ENCODE results near the gene TMEM175. TPM values are rescaled to one million over a fixed set of nuclear protein-coding genes. Genes with fewer than 3 reads are reported as not detected.

Gene TMEM175
- polyA plus RNA-seq, 1 donor (not counting 4 experiments of a cell fraction or from before 2014, with no cell fraction given), result 23.2 TPM

DNA sequence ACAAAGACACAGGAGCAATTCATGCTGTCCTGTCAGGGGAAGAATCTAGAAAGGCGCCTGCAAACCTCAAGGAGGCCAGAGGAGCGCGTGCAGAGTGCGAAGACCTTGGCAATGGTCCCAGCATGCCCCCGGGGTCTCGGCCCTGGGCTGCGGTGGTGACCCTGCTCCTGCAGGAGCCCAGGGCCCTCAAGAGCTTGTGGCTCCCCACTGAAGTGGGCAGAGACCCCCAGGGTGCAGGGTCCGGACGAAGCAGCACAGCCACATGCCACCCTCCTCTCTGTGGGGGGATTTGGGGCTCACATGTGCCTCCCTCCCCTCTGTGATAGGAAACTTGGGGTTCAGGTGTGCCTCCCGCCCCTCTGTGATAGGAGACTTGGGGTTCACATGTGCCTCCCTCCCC, 39.5 kb upstream of the TMEM175 start:
- Histone ChIP-seq H3K36me3 (ENCODE audit: control insufficient read depth in 2 of 2, extremely low read depth in 1 of 2, insufficient read depth in 2 of 2, low read length in 2 of 2) (peaks cover 19 to 53% of the 10 kb centered on the region in 2 experiments), H3K4me1 (ENCODE audit: control insufficient read depth, extremely low read depth, insufficient read depth, low read length) (no peaks in the 10 kb centered on the region), H3K79me2 (ENCODE audit: control insufficient read depth, insufficient read depth, low read length) (no peaks in the 10 kb centered on the region), H3K9me1 (ENCODE audit: control insufficient read depth, extremely low read depth, insufficient read depth, low read length) (no peaks in the 10 kb centered on the region), H3K27ac (ENCODE audit: control insufficient read depth, insufficient read depth, low read length) (no peak overlapping the region), H2AFZ (ENCODE audit: control insufficient read depth, low read length) (no peak overlapping the region), H3K27me3 (ENCODE audit: control insufficient read depth, extremely low read depth, insufficient read depth, low read length) (no peaks in the 10 kb centered on the region), H4K20me1 (ENCODE audit: control insufficient read depth, extremely low read depth, insufficient read depth, low read length) (no peaks in the 10 kb centered on the region), H3K4me2 (ENCODE audit: control insufficient read depth, extremely low read depth, insufficient read depth, low read depth, low read length) (no peak overlapping the region), H3K9me3 (ENCODE audit: control insufficient read depth, low read depth, low read length) (no peaks in the 10 kb centered on the region), H3K4me3 (ENCODE audit: control insufficient read depth in 2 of 3, extremely low read depth in 1 of 3, insufficient read depth in 2 of 3, low read depth in 1 of 3, low read length in 3 of 3) (no peak overlapping the region), H3K9ac (ENCODE audit: control insufficient read depth, extremely low read depth, insufficient read depth, low read length) (no peak overlapping the region)
- FAIRE-seq (no peak), DNase-seq (ENCODE audit: low read depth, low spot score) (no peak)
- dilution Hi-C loops (cut with MboI; ENCODE audit: extremely low pct_ligation_motif_present, low sequenced_read_pairs), result no loop called here
- TF ChIP-seq CTCF (optimal IDR thresholded peaks at IDR 0.05 in 1 of 3, IDR thresholded peaks at IDR 0.05 in 1 of 3, conservative IDR thresholded peaks at IDR 0.05 in 1 of 3; ENCODE audit: extremely low read depth in 1 of 3, insufficient read depth in 2 of 3, low read length in 3 of 3), result no peak
- no peak for TF ChIP-seq EZH2 (IDR thresholded peaks at IDR 0.05; ENCODE audit: low read length)

- H3K79me2 ChIP-seq (ENCODE audit: control insufficient read depth, insufficient read depth, low read length), result no peaks in the 10 kb centered on the region
- no peaks in the 10 kb centered on the region for H3K4me1 ChIP-seq (ENCODE audit: control insufficient read depth, extremely low read depth, insufficient read depth, low read length)
- no peak for FAIRE-seq
- H3K36me3 ChIP-seq (ENCODE audit: control insufficient read depth in 2 of 2, extremely low read depth in 1 of 2, insufficient read depth in 2 of 2, low read length in 2 of 2), result peaks cover 19 to 50% of the 10 kb centered on the region in 2 experiments
- no peaks in the 10 kb centered on the region for H4K20me1 ChIP-seq (ENCODE audit: control insufficient read depth, extremely low read depth, insufficient read depth, low read length)
- dilution Hi-C loops (cut with MboI; ENCODE audit: extremely low pct_ligation_motif_present, low sequenced_read_pairs), result no loop called here
- H2AFZ ChIP-seq (ENCODE audit: control insufficient read depth, low read length), result no peak overlapping the region
- no peak overlapping the region for H3K9ac ChIP-seq (ENCODE audit: control insufficient read depth, extremely low read depth, insufficient read depth, low read length)
- no peak overlapping the region for H3K27ac ChIP-seq (ENCODE audit: control insufficient read depth, insufficient read depth, low read length)
- H3K9me1 ChIP-seq (ENCODE audit: control insufficient read depth, extremely low read depth, insufficient read depth, low read length), result no peaks in the 10 kb centered on the region
- no peaks in the 10 kb centered on the region for H3K27me3 ChIP-seq (ENCODE audit: control insufficient read depth, extremely low read depth, insufficient read depth, low read length)
- H3K9me3 ChIP-seq (ENCODE audit: control insufficient read depth, low read depth, low read length), result no peaks in the 10 kb centered on the region
- no peak overlapping the region for H3K4me2 ChIP-seq (ENCODE audit: control insufficient read depth, extremely low read depth, insufficient read depth, low read depth, low read length)
- DNase-seq (ENCODE audit: low read depth, low spot score), result no peak
- TF ChIP-seq EZH2 (IDR thresholded peaks at IDR 0.05; ENCODE audit: low read length), result no peak
- no peak for TF ChIP-seq CTCF (optimal IDR thresholded peaks at IDR 0.05 in 1 of 3, IDR thresholded peaks at IDR 0.05 in 1 of 3, conservative IDR thresholded peaks at IDR 0.05 in 1 of 3; ENCODE audit: extremely low read depth in 1 of 3, insufficient read depth in 2 of 3, low read length in 3 of 3)
- no peak overlapping the region for H3K4me3 ChIP-seq (ENCODE audit: control insufficient read depth in 2 of 3, extremely low read depth in 1 of 3, insufficient read depth in 2 of 3, low read depth in 1 of 3, low read length in 3 of 3)
Measured at GRCh38 chr4:893276-893994, 38.8 kb upstream of the TMEM175 start.
